HG03097 (cell line): ENCODE measurements around the gene SCARF2.
A peak's percentile ranks its signal among the peaks of the same experiment; 100 is the strongest.
"Not testable (repeated sequence)": the region's sequence is repeated elsewhere in the genome, so short reads cannot be mapped to it uniquely, and the experiment has no call there.

Source experiments
- ATAC-seq: cut with Tn5 transposase; IDR thresholded peaks from one replicate; pipeline ENCODE4 v1.9.1; 2021; ENCODE audit not compliant: unreplicated experiment, low FRiP score

Gene SCARF2

DNA sequence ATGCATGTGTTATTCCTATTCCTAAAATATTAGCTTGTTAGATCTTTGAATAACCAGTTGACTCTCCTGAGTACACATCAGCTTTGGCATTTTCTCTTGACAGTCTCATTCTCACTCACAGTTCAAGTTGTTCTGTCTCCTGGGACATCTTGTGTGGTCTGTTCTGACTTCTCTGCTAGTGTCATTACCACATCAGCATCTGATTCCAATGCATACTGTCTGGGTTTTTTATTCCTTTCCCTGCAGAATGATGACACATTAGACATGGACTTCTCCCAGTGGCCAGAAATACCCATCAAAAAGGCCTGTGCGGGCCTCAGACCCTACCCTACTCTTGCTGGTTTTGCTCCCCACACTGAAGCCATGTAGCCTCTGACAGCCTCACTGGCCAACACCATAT lies 41.0 kb downstream of the SCARF2 start:
- no peak for ATAC-seq

DNA sequence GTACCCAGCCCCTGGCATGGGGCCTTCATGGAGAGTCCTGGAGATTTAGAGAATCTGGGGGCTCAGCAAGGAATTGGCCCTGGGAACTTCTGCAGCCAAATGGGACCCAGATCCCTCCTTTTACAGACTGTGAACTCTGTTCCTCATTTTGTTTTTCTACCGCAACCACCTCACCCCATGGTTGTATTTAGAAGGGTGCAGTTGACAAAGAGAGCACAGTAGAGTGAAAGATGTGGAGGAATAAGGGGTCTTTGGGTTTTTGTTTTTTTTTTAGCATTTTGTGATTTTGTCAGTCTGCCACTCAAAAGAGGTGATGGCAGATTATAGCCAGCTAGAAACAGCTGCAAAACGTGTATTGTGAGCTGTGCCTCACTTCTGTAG lies 41.7 kb downstream of the SCARF2 start:
- no peak for ATAC-seq

DNA sequence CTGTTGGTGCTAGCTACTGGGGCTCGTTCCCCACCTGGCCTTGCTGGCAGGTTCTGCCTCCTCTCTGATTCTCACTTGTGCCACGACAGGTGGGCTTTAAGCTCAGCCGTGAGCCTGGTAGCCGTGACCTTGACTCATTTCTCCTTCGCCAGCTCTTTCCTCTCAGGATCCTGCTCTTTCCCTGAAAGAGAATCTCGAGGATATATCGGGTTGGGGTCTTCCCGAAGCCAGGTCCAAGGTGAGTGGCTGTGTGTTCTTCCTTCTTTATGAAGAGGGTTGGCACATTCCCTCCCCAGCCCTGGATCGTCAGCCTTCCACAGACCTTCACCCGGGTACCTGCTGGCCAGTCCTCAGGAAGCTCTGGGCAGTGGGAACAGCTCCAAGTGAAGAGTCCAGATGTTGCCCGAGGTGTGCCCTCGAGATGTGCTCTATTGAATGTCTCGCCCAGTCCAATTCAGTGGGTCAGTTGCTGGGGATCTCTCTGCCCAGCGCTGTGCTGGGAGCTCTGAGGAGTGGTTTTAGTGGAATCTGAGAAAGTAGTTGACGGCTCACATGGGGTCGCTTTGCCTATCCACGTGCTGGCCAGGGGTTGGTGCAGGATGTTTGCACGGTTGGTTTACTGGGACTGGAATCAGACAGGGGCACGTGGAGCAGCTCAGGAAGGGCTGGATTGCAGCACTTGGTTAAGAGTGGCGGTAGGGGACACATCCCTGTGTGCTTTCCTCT lies 42.3 kb downstream of the SCARF2 start:
- ATAC-seq: no peak

DNA sequence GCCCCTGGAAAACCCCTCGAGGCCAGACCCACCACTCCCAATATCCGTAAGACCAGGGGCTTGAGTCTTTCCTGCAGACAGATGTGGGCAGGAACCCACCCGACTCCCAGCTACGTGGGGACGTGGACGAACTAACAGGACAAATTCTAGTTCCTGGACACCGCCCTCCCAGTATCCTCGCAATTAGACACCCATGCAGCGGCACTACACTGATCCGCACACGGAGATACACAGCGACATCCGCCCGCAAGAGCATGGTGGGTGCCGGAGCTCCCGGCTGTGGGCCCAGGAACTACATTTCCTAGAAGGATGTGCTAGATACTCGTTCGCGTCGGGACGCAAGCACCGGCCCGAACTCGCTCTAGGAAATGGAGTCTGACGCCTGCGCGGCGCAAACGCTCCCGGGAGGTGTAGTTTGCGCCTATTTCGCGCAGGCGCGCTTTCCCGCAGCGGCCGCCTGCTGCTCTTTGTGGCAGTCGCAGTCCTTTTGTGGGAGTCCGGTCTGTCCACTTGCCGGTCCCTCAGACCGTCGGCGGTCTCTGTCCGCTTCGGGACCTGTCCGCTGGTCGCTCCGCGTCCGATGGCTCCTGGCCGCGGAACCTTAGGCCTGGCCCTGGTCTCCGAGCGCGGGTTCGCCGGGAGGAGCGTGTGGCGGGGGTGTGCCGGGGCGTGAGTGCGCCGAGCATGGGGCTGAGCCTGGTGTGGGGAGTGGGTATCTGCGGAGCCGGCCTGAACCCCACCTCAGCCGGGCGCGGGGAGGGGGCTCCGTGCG lies 43.7 kb downstream of the SCARF2 start, which contains the start of gene ZNF74:
ZNF74 (plus strand) TSS at position 447 of the 772 bp plus-strand sequence. CDS start 478 bp downstream, outside the sequence.
- ATAC-seq: peak; percentile 73

DNA sequence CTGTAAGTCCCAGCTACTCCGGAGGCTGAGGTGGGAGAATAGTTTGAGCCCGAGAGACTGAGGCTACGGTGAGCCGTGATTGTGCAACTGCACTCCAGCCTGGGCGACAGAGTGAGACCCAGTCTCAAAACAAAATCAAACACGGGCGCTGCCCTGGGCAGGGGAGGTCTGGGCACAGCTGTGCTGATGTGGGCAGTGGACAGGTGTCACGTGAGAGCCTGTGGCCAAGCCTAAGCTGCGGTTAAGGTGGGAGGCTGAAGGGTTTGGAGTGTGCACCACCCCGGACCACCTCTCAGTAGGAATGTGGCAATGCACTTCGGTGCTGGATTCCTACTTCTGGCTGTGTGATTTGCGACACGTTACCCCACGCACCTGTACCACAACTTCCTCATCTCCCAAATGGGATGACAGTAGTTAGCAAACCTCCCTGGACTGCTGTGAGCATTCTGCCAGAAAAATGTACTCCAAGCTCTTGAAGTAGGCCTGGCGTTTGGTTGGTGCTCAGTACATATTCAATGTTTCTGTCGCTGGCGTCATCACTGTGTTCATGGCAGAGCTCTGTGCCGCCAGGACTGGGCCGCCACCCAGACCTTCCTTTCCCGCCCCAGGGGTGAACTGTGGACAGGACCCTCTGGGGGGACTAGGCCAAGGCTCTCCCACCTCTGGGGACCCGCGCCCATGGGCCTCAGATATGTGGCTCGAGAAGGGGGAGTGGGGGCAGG lies 44.5 kb downstream of the SCARF2 start:
- ATAC-seq: peak; percentile 7

DNA sequence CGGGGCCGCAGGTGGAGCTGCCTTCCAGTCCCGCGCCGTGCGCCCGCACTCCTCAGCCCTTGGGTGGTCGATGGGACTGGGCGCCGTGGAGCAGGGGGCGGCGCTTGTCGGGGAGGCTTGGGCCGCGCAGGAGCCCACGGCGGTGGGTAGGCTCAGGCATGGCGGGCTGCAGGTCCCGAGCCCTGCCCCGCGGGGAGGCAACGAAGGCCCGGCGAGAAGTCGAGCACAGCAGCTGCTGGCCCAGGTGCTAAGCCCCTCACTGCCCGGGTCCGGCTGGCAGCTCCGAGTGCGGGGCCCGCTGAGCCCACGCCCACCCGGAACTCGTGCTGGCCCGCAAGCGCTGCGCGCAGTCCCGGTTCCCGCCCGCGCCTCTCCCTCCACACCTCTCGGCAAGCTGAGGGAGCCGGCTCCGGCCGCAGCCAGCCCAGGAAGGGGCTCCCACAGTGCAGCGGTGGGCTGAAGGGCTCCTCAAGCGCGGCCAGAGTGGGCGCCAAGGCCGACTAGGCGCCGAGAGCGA lies 45.2 kb downstream of the SCARF2 start:
- ATAC-seq: not testable (repeated sequence)

DNA sequence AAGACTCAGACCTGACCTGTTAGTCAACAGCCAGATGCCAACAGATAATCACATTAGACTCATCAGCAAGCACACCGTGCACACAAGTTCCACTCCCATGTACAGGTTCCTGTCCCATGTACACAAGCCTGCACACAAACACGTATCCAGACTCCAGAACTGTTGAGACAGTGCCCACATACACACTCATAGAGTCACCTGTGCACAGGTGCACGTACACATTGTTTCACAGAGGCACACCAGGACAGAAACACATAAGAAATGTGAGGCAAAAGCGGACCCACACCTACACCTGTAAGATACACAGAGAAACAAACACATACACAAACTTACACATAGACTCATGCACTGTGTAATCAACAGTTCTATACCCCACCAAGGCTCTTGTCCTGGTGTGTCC lies 46.4 kb downstream of the SCARF2 start:
- no peak for ATAC-seq

DNA sequence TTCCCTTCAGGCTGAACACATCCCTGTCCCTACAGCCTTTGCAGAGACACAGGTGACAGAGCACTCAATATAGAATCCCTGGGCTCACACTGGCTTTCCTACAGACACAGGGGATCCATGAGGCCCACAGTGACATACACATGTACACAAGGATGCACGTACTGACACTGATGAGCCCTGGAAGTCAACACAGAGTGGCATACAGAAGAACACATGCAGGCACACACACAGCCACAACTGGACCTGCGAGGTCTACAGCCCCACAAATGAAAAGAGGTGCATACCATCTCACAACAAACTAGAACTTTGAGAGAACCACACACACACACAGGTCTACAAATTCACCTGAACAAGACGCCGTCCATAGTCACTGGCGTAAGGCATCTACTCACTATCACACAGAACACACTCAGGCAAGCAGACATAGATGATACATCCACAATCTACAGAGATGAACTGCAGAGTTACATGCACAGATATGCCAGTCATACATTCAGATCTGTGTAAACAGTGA lies 47.2 kb downstream of the SCARF2 start:
- ATAC-seq: no peak

DNA sequence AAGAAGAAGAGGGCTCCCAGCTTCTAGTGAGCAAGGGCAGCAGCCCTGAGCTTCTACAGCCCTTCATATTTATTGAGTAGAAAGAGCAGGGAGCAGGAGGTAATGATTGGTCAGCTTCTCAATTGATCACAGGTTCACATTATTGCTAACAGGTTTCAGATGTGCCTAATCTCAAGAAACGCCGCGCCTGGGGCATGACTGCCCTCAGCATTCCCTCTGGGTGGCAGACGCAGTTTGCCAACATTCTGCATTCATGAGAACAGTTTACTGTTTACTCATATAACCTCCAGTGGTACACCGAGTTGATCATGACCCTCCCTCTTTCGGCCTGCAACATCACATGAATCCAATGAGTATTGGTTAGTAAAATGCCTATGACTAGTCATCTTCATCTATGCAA lies 48.3 kb downstream of the SCARF2 start:
- ATAC-seq: no peak

DNA sequence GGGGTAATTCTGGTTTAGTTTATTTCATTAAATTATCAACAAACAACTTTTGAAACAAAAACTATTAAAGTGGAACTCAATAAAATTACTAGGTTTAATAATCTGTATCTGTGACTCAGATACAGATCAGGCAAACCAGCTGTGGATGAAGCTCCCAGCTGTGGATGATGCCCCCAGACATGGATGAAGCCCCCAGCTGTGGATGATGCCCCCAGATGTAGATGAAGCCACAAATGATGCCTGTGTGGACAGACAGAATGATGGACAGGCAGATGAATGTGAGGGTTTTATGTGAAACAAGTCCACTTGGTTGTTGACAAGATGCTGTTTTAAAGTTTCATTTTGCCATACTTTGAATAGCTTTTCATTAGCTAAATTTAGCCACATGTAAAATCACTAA lies 49.4 kb downstream of the SCARF2 start:
- no peak for ATAC-seq

DNA sequence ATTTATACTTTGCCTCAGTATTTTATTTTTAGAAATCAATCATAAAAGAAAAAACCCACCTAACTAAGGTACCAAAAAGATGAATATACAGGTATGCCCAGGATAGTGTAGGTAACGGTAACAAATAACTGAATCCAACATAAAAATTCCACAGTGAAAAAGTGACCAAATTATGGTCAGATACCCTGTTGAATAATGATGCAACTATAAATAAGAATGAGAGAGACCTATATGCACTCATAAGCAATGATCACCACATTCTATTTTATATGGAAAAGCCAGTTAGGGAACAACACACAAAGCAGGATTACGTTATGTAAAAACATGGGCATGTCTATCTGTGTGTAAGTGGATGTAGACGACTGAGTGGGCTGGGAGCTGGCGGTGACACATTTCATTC lies 50.7 kb downstream of the SCARF2 start:
- ATAC-seq: no peak

DNA sequence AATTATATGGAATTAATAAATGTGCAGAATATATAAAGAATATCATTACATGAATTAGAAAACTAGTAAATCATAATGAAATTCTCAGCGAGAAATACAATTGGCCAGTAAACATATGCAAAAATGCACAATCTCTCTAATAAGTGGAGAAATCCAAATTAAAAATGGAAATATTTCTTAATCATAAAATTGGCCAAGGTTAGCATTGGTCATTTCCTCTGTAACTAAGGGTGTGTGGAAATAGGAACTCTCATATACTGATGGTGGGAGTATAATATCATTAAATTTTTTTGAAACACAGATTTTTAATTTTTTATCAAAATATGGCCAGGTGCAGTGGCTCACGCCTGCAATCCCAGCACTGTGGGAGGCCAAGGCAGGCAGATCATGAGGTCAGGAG lies 51.3 kb downstream of the SCARF2 start:
- no peak for ATAC-seq

DNA sequence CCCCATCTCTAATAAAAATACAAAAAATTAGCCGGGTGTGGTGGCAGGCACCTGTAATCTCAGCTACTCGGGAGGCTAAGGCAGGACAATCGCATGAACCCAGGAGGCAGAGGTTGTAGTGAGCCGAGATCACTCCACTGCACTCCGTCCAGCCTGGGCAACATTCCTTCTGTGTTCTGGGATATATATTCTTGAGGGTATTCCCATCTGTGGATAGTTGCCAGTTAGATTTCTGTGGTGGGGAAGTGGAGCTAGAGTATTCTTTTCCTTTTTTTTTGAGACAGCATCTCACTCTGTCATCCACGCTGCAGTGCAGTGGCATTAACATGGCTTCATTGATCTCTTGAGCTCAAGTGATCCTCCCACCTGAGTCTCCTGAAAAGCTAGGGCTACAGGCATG lies 52.8 kb downstream of the SCARF2 start:
- ATAC-seq: no peak

DNA sequence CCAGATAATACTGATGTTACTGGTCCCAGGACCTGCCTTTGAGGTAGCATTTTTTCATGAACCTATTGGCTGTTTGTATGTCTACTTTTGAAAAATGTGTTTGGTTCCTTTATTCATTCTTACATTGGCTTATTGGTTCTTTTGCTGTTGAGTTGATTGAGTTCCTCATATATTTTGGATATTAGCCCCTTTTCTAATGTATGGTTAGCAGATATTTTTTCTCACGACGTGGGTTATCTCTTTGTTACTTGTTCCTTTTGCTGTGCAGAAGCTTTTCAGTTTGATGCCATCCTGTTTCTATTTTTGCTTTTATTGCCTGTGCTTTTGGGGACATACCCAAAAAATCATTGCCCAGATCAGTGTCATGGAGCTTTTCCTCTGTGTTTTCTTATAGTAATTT lies 53.5 kb downstream of the SCARF2 start:
- no peak for ATAC-seq

DNA sequence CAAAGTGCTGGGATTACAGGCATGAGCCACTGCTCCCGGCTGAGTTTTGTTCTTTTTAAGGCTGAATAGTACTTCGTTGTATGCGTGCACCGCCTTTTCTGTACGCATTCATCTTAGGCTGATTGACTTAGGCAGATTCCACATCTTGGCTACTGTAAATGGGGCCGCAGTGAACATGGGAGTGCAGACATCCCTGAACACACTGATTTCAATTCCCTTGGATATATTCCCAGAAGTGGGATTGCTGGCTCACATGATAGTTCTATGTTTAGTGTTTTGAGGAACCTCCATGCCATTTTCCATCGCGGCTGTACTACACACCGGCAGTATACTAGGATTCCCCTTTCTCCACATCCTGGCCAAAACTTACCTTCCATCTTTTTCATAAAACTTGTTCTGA lies 54.1 kb downstream of the SCARF2 start:
- no peak for ATAC-seq

DNA sequence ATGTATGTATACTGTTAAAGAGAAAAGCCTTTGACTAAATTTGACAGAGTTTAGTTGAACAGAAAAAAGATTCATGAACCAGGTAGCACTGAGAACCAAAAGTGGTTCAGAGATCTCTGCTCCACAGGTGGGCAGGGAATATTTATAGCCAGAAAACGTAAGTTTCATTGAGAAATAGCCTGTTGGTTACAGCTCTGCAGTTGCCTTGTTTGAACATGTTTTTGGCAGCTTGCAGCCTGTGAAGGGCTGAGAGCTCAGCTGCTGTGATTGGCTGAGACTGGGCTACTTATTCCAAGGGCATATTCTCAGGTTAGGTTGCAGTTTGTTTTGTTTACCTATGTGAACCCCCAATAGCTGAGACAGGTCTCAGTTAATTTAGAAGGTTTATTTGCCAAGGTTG lies 57.1 kb downstream of the SCARF2 start:
- no peak for ATAC-seq

DNA sequence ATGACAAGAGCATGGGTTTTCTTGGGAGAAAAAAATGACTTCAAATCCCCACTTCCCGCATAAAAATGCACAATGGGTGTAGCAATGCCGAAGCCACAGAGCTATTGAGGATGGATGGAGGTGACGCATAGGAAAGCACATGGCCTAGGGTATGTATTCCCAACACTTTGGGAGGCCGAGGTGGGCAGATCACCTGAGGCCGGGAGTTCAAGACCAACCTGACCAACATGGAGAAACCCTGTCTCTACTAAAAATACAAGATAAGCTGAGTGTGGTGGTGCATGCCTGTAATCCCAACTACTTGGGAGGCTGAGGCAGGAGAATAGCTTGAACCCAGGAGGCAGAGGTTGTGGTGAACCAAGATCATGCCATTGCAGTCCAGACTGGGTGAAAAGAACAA lies 58.9 kb downstream of the SCARF2 start:
- ATAC-seq: not testable (repeated sequence)

DNA sequence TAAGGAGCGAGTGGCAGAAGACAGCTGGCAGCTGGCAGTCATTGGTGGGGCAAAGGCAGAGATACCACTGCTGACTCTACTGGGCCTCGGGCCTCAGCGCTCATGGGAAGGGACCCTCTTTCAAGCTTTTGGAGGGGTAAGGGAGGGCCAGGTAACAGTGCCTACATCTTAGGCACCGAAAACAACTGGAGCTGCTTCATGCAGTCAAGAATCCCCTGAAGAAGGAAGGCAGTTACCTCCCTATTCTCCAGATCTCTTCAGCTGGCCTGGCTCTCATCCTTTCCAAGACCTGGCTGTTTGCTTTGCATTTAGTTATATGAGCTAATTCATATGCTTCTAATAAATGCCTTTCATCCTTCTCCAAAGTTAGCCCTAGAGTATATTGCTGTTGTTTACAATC lies 59.5 kb downstream of the SCARF2 start:
- ATAC-seq: no peak

DNA sequence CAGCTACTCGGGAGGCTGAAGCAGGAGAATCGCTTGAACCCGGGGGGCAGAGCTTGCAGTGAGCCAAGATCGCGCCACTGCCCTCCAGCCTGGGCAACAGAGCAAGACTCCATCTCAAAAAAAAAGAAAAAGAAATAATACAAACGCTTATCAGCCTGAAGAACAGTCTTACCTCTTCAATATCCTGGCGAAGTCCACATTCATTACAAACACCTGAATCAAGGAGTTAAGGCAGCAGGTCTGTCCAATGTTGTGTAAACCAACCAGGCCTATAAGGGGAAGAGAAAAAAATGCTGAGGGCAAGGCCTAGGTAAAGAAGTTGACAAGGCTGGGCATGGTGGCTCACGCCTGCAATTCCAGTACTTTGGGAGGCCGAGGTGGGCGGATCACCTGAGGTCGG lies 60.6 kb downstream of the SCARF2 start:
- ATAC-seq: not testable (repeated sequence)

DNA sequence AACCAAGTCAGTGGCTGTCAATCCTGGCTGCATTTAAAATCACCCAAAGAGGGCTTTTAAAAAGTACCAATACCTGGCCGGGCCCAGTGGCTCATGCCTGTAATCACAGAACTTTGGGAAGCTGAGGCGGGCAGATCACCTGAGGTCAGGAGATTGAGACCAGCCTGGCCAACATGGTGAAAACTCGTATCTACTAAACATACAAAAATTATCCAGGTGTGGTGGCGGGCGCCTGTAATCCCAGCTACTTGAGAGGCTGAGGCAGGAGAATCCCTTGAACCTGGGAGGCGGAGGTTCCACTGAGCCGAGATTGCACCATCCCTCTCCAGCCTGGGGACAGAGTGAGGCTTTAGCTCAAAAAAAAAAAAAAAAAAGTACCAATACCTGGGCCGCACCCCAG lies 61.3 kb downstream of the SCARF2 start:
- not testable (repeated sequence) for ATAC-seq
